ENCODE measurements around the gene BRD4. TPM values are rescaled to one million over a fixed set of nuclear protein-coding genes. Genes with fewer than 3 reads are reported as not detected.

BRD4 gene
- total RNA-seq, 1 donor from 2014 or later = 14.7 TPM

DNA sequence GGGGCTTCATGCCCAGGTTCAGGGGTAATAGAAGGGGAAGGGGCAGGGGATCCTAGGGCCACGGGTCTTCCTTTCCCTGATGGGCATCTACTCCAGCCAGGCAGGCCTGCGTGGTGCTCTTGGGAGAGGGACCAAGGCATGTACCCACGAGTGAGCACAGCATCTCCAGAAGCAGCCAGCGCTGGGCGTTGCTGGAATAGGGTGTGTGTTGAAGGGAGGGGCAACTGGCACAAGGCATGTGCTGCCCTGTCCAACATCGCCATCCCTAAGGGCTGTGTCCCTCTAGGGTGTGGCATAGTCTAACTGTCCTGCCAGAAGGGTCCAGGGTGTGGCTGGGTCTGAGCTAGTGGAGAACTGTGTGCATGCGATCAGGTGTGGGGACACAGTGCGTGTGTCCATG lies 134.4 kb downstream of the BRD4 start:
- TF ChIP-seq CTCF (conservative IDR thresholded peaks at IDR 0.05; ENCODE audit: low read depth, low read length) = no peak
- H3K4me3 ChIP-seq (ENCODE audit: low read depth, low read length) = no peak overlapping the region
- DNase-seq (ENCODE audit: low read depth) = no peak

- no peak overlapping the region for H3K4me3 ChIP-seq (ENCODE audit: low read depth, low read length)
- TF ChIP-seq CTCF (conservative IDR thresholded peaks at IDR 0.05; ENCODE audit: low read depth, low read length) = no peak
- no peak for DNase-seq (ENCODE audit: low read depth)
Measured at GRCh38 chr19:15197275-15197941, 134.9 kb downstream of the BRD4 start.

- TF ChIP-seq CTCF (conservative IDR thresholded peaks at IDR 0.05; ENCODE audit: low read depth, low read length) = no peak
- H3K4me3 ChIP-seq (ENCODE audit: low read depth, low read length) = no peak overlapping the region
- no peak for DNase-seq (ENCODE audit: low read depth)
Measured at GRCh38 chr19:15196360-15197005, 135.9 kb downstream of the BRD4 start.

GRCh38 chr19:15195371-15196334 lies 136.7 kb downstream of the BRD4 start:
- no peak for DNase-seq (ENCODE audit: low read depth)
- TF ChIP-seq CTCF (conservative IDR thresholded peaks at IDR 0.05; ENCODE audit: low read depth, low read length) = no peak
- no peak overlapping the region for H3K4me3 ChIP-seq (ENCODE audit: low read depth, low read length)

DNA sequence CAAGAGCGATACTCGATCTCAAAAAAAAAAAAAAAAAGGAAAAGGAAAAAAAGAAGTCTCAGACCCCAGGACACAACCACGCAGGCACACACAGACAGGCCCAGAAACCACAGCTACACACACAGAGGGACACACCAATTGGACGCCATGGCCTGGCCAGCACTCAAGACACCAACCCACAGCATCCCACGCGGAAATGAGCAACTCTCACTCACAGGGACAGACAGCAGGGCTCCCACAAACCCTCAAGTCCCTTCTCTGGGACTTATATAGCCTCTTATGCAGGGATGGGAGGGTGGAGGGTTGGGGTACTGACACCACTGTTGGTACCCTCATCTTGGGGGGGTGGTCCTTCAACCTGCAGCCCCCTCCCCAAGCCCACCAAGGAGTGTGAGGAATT lies 137.4 kb downstream of the BRD4 start:
- H3K4me3 ChIP-seq (ENCODE audit: low read depth, low read length) = no peak overlapping the region
- no peak for TF ChIP-seq CTCF (conservative IDR thresholded peaks at IDR 0.05; ENCODE audit: low read depth, low read length)
- DNase-seq (ENCODE audit: low read depth) = no peak

DNA sequence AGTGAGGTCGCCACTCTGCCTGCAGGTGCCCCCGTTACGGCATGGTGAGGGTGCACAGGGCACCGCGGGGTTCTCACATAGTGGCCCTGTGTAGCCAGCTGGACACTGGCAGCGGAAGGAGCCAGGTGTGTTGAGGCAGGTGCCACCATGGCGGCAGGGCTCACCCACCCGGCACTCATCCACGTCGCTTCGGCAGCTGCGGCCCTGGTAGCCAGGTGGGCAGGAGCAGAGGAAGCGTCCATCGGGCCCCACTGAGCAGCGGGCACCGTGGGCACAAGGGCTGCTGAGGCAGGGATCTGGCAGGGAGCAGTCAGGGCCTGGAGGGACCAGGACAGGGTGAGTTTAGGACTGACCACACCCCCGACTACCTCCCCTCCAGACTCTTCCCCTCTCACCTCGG lies 140.4 kb downstream of the BRD4 start:
- TF ChIP-seq CTCF (conservative IDR thresholded peaks at IDR 0.05; ENCODE audit: low read depth, low read length) = no peak
- no peak for DNase-seq (ENCODE audit: low read depth)
- no peak overlapping the region for H3K4me3 ChIP-seq (ENCODE audit: low read depth, low read length)
